ENCODE data around the gene OR10V1.

- TF ChIP-seq ARNTL (CRISPR knock-in tag; IDR thresholded peaks at IDR 0.05; ENCODE audit: borderline replicate concordance, low read depth) = no peak
- no peak for TF ChIP-seq CSDC2 (CRISPR knock-in tag; IDR thresholded peaks at IDR 0.05)
- no peak for TF ChIP-seq ESRRG (CRISPR knock-in tag; IDR thresholded peaks at IDR 0.05)
- TF ChIP-seq ZFP30 (CRISPR knock-in tag; IDR thresholded peaks at IDR 0.05) = no peak
- TF ChIP-seq PPARA (CRISPR knock-in tag; IDR thresholded peaks at IDR 0.05; ENCODE audit: borderline replicate concordance) = no peak
- TF ChIP-seq TSHZ2 (CRISPR knock-in tag; IDR thresholded peaks at IDR 0.05) = no peak
- TF ChIP-seq PATZ1 (CRISPR knock-in tag; IDR thresholded peaks at IDR 0.05; ENCODE audit: borderline replicate concordance) = no peak
- TF ChIP-seq OSR1 (CRISPR knock-in tag; IDR thresholded peaks at IDR 0.05) = no peak
Measured at GRCh38 chr11:59716051-59716450, 2.4 kb upstream of the OR10V1 start.
